Psoas muscle (tissue), 8 donors: ENCODE data around the gene PPP1R12B. TPM values are rescaled to one million over a fixed set of nuclear protein-coding genes. Genes with fewer than 3 reads are reported as not detected.
"Not testable (repeated sequence)": the region's sequence is repeated elsewhere in the genome, so short reads cannot be mapped to it uniquely, and the experiment has no call there.

Source experiments
- ATAC-seq, 4 donors: fragments of 200-7000 bp; cut with Tn5 transposase; one replicate each; pipeline ENCODE4 v1.9.1; 2020; ENCODE audit warnings: moderate library complexity in 3 of 4, mild to moderate bottlenecking in 2 of 4
- DNase-seq, 2 donors: peaks; one replicate each; pipeline ENCODE4 v3.0.0-alpha.2; 2020
- H3K27ac ChIP-seq: fragments of 200-600 bp; one replicate; pipeline ENCODE4 v1.8.0; 2022
- H3K27me3 ChIP-seq, 3 donors: fragments of 200-600 bp in 1 of 3; one replicate each; pipeline versions ENCODE4 v1.6.1 to v1.8.0; 2013 to 2022; ENCODE audit warnings: low read length in 2 of 3, mild to moderate bottlenecking in 2 of 3, moderate library complexity in 1 of 3; ENCODE audit not compliant: insufficient read depth in 3 of 3
- H3K36me3 ChIP-seq, 2 donors: fragments of 200-600 bp in 1 of 2; one replicate each; pipeline versions ENCODE4 v1.6.1 to v1.8.0; 2013 to 2022; ENCODE audit warnings: low read depth in 1 of 2, mild to moderate bottlenecking in 1 of 2, moderate library complexity in 1 of 2; ENCODE audit not compliant: insufficient read depth in 1 of 2
- H3K4me1 ChIP-seq: fragments of 200-600 bp; one replicate; pipeline ENCODE4 v1.8.0; 2022
- H3K4me3 ChIP-seq: fragments of 200-600 bp; one replicate; pipeline ENCODE4 v1.8.0; 2022; ENCODE audit warnings: mild to moderate bottlenecking
- H3K9me3 ChIP-seq: fragments of 200-600 bp; one replicate; pipeline ENCODE4 v1.8.0; 2022
- CTCF ChIP-seq: fragments of 200-600 bp; IDR thresholded peaks from one replicate; pipeline ENCODE4 v1.8.0; 2022; ENCODE audit warnings: antibody characterized with exemption
- WGBS, 3 donors: extraction: QIAGEN DNeasy Blood & Tissue Kit; methylation state at CpG; one replicate each; pipeline versions ENCODE4 v1.1.6 to v1.1.7; 2013; 5-methylcytosine and 5-hydroxymethylcytosine counted together
- intact Hi-C, 2 donors: fragments of 100-400 bp; cut with DNase I; formaldehyde crosslinking; loops; one replicate each; pipeline versions ENCODE4 v1.11.0 to v1.14.2; 2022
- polyA plus RNA-seq, 3 donors: library from polyadenylated mRNA; stranded (reverse); fragments of 200-250 nt; gene quantifications; one replicate each; pipeline ENCODE4 v1.2.3, GENCODE V29; 2013
- total RNA-seq, 4 donors: library from RNA; stranded (reverse); fragmentation: NEBNext Ultra II Directional in 2 of 4; extraction: Animal tissue kit (Norgen Biotek cat#: 25700) in 2 of 4; gene quantifications; one replicate each; pipeline versions ENCODE4 v1.2.1 to v1.2.4, GENCODE V29; 2021 to 2023
- donor health status: healthy with polysubstance abuse.
- donor health status: DM: no; HTN: no; CAD: no; lungs with moderate emphysema.
- donor health status: Bipolar disorder and iron deficiency.
- donor health status: healthy.
- donor health status: DM: yes; HTN: yes; CAD: no.
- donor health status: DM: no; HTN: no; CAD: no.
- donor health status: DM: no; HTN: no; CAD: no.
- donor health status: DM: yes; HTN: yes; CAD: no.

Gene PPP1R12B
- total and polyA plus RNA-seq, 7 donors = 8.3 to 189 (median 86.1) TPM

- H3K27me3 ChIP-seq = no peaks in the 10 kb centered on the region
- DNase-seq (peak in 1 of 2 donors; percentile 25), ATAC-seq (peak; percentile 49 to 79 (median 67))
- TF ChIP-seq CTCF = no peak
- intact Hi-C loops = no loop called here
- H3K4me3 ChIP-seq = no peak overlapping the region
- WGBS, 3 donors = 50 to 62% (median 52%) methylated on average over 4 of the region's 4 CpGs
- peak overlapping the region; percentile 53 for H3K27ac ChIP-seq
- H3K36me3 ChIP-seq = no peaks in the 10 kb centered on the region
- peaks cover 25% of the 10 kb centered on the region for H3K4me1 ChIP-seq
- H3K9me3 ChIP-seq = no peaks in the 10 kb centered on the region
Observed at GRCh38 chr1:202365092-202365815, 16.8 kb downstream of the PPP1R12B start.

GRCh38 chr1:202367271-202367670 is 18.8 kb downstream of the PPP1R12B start:
- no peaks in the 10 kb centered on the region for H3K36me3 ChIP-seq
- H3K9me3 ChIP-seq = no peaks in the 10 kb centered on the region
- H3K4me1 ChIP-seq = peaks cover 18% of the 10 kb centered on the region
- TF ChIP-seq CTCF = no peak
- DNase-seq (no peak), ATAC-seq (no peak)
- no peak overlapping the region for H3K4me3 ChIP-seq
- H3K27ac ChIP-seq = peak overlapping the region; percentile 25
- WGBS, 3 donors = 33 to 62% (median 46%) methylated on average over 1 of the region's 1 CpG
- no peaks in the 10 kb centered on the region for H3K27me3 ChIP-seq
- intact Hi-C loops = no loop called here

GRCh38 chr1:202370906-202371305 is 22.4 kb downstream of the PPP1R12B start:
- ATAC-seq, DNase-seq, H3K27me3 ChIP-seq, H3K9me3 ChIP-seq, H3K36me3 ChIP-seq, H3K4me3 ChIP-seq, H3K27ac ChIP-seq, intact Hi-C loops: not testable (repeated sequence)
- peaks cover 23% of the 10 kb centered on the region for H3K4me1 ChIP-seq
- WGBS, 3 donors = 80 to 92% (median 85%) methylated on average over 4 of the region's 4 CpGs

- H3K36me3 ChIP-seq = no peaks in the 10 kb centered on the region
- H3K9me3 ChIP-seq = no peaks in the 10 kb centered on the region
- TF ChIP-seq CTCF = no peak
- peaks cover 23% of the 10 kb centered on the region for H3K4me1 ChIP-seq
- intact Hi-C loops = no loop called here
- no peak overlapping the region for H3K4me3 ChIP-seq
- DNase-seq (no peak), ATAC-seq (no peak)
- H3K27ac ChIP-seq = peak overlapping the region; percentile 30
- no peaks in the 10 kb centered on the region for H3K27me3 ChIP-seq
Observed at GRCh38 chr1:202374099-202374498, 25.6 kb downstream of the PPP1R12B start.

DNA sequence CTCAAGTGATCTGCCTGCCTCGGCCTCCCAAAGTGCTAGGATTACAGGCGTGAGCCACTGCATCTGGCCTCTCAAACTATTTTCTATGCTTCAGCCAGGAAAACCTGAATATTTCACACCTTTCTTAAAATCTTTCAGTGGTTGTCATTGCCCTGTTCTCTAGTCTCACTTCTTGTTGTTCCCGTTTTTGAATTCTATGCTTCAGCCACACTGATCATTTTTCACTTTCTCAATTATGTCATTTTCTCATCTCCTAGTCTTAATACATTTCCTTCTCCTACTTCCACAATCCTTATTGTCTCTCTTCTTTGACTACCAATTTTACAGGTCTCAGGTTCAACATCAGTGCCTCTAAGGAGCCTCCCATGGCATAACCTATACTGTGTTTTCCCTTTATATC is 26.7 kb downstream of the PPP1R12B start:
- H3K27me3 ChIP-seq, H3K36me3 ChIP-seq, intact Hi-C loops, DNase-seq, ATAC-seq, H3K9me3 ChIP-seq, H3K4me3 ChIP-seq: not testable (repeated sequence)
- Histone ChIP-seq H3K27ac (peak overlapping the region; percentile 32), H3K4me1 (peaks cover 30% of the 10 kb centered on the region)
- 54 to 78% (median 63%) methylated on average over 3 of the region's 3 CpGs for WGBS, 3 donors

- ATAC-seq (peak in 3 of 4 donors; percentile 39 to 70 (median 70)), DNase-seq (no peak)
- no peaks in the 10 kb centered on the region for H3K36me3 ChIP-seq
- intact Hi-C loops = no loop called here
- no peak for TF ChIP-seq CTCF
- 15 to 44% (median 25%) methylated on average over 1 of the region's 1 CpG for WGBS, 3 donors
- no peak overlapping the region for H3K4me3 ChIP-seq
- no peaks in the 10 kb centered on the region for H3K27me3 ChIP-seq
- peaks cover 36% of the 10 kb centered on the region for H3K4me1 ChIP-seq
- H3K9me3 ChIP-seq = no peaks in the 10 kb centered on the region
- H3K27ac ChIP-seq = peak overlapping the region; percentile 32
Observed at GRCh38 chr1:202376247-202376646, 27.7 kb downstream of the PPP1R12B start.
